CD14-positive monocyte (primary cell): ENCODE data around the gene GNG13. TPM values are rescaled to one million over a fixed set of nuclear protein-coding genes. Genes with fewer than 3 reads are reported as not detected.

Source experiments
- DNase-seq, 3 donors: peaks; one replicate each; pipeline ENCODE4 v3.0.0-alpha.2; 2011 to 2022
- H2AFZ ChIP-seq: 2 replicates; pipeline ENCODE4 v1.6.0; 2012; ENCODE audit warnings: mild to moderate bottlenecking, low read depth, low read length, inconsistent platforms; ENCODE audit not compliant: insufficient read depth, poor library complexity, severe bottlenecking
- H3K27ac ChIP-seq, 2 donors: 1 replicate in 1 of 2; 2 replicates in 1 of 2; pipeline ENCODE4 v1.5.1; 2012 to 2013; ENCODE audit warnings: low read length in 2 of 2, control low read depth in 1 of 2, inconsistent platforms in 1 of 2, low read depth in 1 of 2, mild to moderate bottlenecking in 1 of 2
- H3K27me3 ChIP-seq, 2 donors: one replicate each; pipeline versions ENCODE4 v1.6.0 to v1.6.1; 2011 to 2013; ENCODE audit warnings: low read length in 2 of 2; ENCODE audit not compliant: control insufficient read depth in 2 of 2, insufficient read depth in 2 of 2
- H3K36me3 ChIP-seq, 2 donors: replicated peaks in 1 of 2; 1 replicate in 1 of 2; 2 replicates in 1 of 2; pipeline versions ENCODE4 v1.5.1 to v1.6.1; 2012 to 2013; ENCODE audit warnings: low read length in 2 of 2, control low read depth in 1 of 2, inconsistent platforms in 1 of 2, mild to moderate bottlenecking in 1 of 2; ENCODE audit not compliant: insufficient read depth in 2 of 2, control insufficient read depth in 1 of 2
- H3K4me1 ChIP-seq, 2 donors: 1 replicate in 1 of 2; 2 replicates in 1 of 2; pipeline versions ENCODE4 v1.5.1 to v1.6.1; 2012 to 2013; ENCODE audit warnings: low read length in 2 of 2, control low read depth in 1 of 2, inconsistent platforms in 1 of 2, mild to moderate bottlenecking in 1 of 2, moderate library complexity in 1 of 2; ENCODE audit not compliant: insufficient read depth in 2 of 2, control insufficient read depth in 1 of 2
- H3K4me2 ChIP-seq: replicated peaks from 2 replicates; pipeline ENCODE3; 2012; ENCODE audit warnings: low read length, moderate library complexity, mild to moderate bottlenecking; ENCODE audit not compliant: poor library complexity, severe bottlenecking; ENCODE audit errors: extremely low read depth
- H3K4me3 ChIP-seq, 3 experiments: fragments of 200-600 bp in 1 of 3; sonication (generic) in 1 of 3; replicated peaks in 1 of 3; 1 replicate in 2 of 3; 2 replicates in 1 of 3; pipeline ENCODE4 v1.5.1; 2011 to 2013; ENCODE audit warnings: low read length in 3 of 3, mild to moderate bottlenecking in 3 of 3, control low read depth in 2 of 3, low read depth in 2 of 3, inconsistent platforms in 1 of 3, moderate library complexity in 1 of 3
- H3K79me2 ChIP-seq: 2 replicates; pipeline ENCODE4 v1.6.0; 2012; ENCODE audit warnings: mild to moderate bottlenecking, control low read depth, inconsistent platforms, low read length, moderate library complexity; ENCODE audit not compliant: insufficient read depth
- H3K9ac ChIP-seq: 2 replicates; pipeline ENCODE4 v1.6.0; 2017; ENCODE audit warnings: low read length, mild to moderate bottlenecking; ENCODE audit not compliant: insufficient read depth, poor library complexity, severe bottlenecking
- H3K9me3 ChIP-seq, 2 donors: replicated peaks in 1 of 2; 1 replicate in 1 of 2; 2 replicates in 1 of 2; pipeline versions ENCODE4 v1.5.1 to v1.6.1; 2012 to 2013; ENCODE audit warnings: low read length in 2 of 2, control low read depth in 1 of 2; ENCODE audit not compliant: control insufficient read depth in 1 of 2, insufficient read depth in 1 of 2
- H4K20me1 ChIP-seq: 2 replicates; pipeline ENCODE4 v1.6.0; 2012; ENCODE audit warnings: mild to moderate bottlenecking, low read length, control low read depth, moderate library complexity; ENCODE audit not compliant: insufficient read depth
- H3K27ac Mint-ChIP-seq, 7 donors: one replicate each; pipeline ENCODE4 v1.8.0; 2020; ENCODE audit warnings: mild to moderate bottlenecking in 7 of 7, mixed read lengths in 7 of 7, moderate library complexity in 6 of 7, inconsistent platforms in 2 of 7
- H3K27me3 Mint-ChIP-seq, 3 donors: one replicate each; pipeline ENCODE4 v1.8.0; 2021 to 2022; ENCODE audit warnings: low read depth in 3 of 3, mild to moderate bottlenecking in 3 of 3, mixed read lengths in 3 of 3, moderate library complexity in 3 of 3, inconsistent platforms in 1 of 3
- H3K36me3 Mint-ChIP-seq, 2 donors: one replicate each; pipeline ENCODE4 v1.8.0; 2020; ENCODE audit warnings: mixed read lengths in 2 of 2, inconsistent platforms in 1 of 2, mild to moderate bottlenecking in 1 of 2
- H3K4me1 Mint-ChIP-seq: one replicate; pipeline ENCODE4 v1.8.0; 2020; ENCODE audit warnings: mild to moderate bottlenecking, mixed read lengths
- H3K4me3 Mint-ChIP-seq, 2 donors: one replicate each; pipeline ENCODE4 v1.8.0; 2020; ENCODE audit warnings: mild to moderate bottlenecking in 2 of 2, mixed read lengths in 2 of 2, moderate library complexity in 1 of 2
- H3K9me3 Mint-ChIP-seq, 7 donors: one replicate each; pipeline ENCODE4 v1.8.0; 2020 to 2022; ENCODE audit warnings: mixed read lengths in 7 of 7, mild to moderate bottlenecking in 6 of 7, moderate library complexity in 6 of 7, inconsistent platforms in 2 of 7
- CTCF ChIP-seq: fragments of 200-600 bp; IDR thresholded peaks from one replicate; pipeline ENCODE4 v1.8.0; 2022; ENCODE audit warnings: antibody characterized with exemption, mild to moderate bottlenecking
- WGBS: methylation state at CpG from one replicate; pipeline ENCODE4 v1.1.5; 2013; ENCODE audit warnings: missing lambda C conversion rate; ENCODE audit not compliant: insufficient coverage; 5-methylcytosine and 5-hydroxymethylcytosine counted together
- intact Hi-C, 2 donors: fragments of 100-400 bp; cut with micrococcal nuclease; formaldehyde crosslinking; loops; one replicate each; pipeline versions ENCODE4 v1.15.0 to v1.15.1; 2023
- polyA plus RNA-seq, 3 donors: library from polyadenylated mRNA; depleted of rRNA in 1 of 3; unstranded in 2 of 3; stranded (reverse) in 1 of 3; fragments of 300-500 nt in 2 of 3; fragments of >200 nt in 1 of 3; fragmentation: Illumina TruSeq in 2 of 3; gene quantifications; 1 replicate in 2 of 3; 2 replicates in 1 of 3; pipeline ENCODE4 v1.2.3, GENCODE V29; 2012 to 2021

GNG13 gene
- polyA plus RNA-seq, 3 donors: not detected

GRCh38 chr16:760545-761343, 39.8 kb downstream of the GNG13 start, which contains the start of gene MSLN:
MSLN (plus strand) TSS chr16:760734; CDS start chr16:762681, 1,947 bp downstream.
- H3K27me3 Mint-ChIP-seq: peaks cover 0 to 3% (median 2%) of the 10 kb centered on the region in 3 donors
- TF ChIP-seq CTCF: no peak
- H3K4me3 Mint-ChIP-seq: no peak within 1 kb of the TSS
- intact Hi-C loops: no loop called here
- H3K4me1 Mint-ChIP-seq: peaks cover 17% of the 10 kb centered on the region
- Histone ChIP-seq H3K4me2 (no peak within 1 kb of the TSS), H3K27ac (no peak within 1 kb of the TSS), H4K20me1 (no peaks in the 10 kb centered on the region), H3K36me3 (no peaks in the 10 kb centered on the region), H3K9ac (no peak within 1 kb of the TSS), H3K4me1 (peaks cover 16 to 17% of the 10 kb centered on the region in 2 donors), H3K9me3 (no peaks in the 10 kb centered on the region), H3K79me2 (no peaks in the 10 kb centered on the region), H2AFZ (no peak within 1 kb of the TSS), H3K27me3 (no peaks in the 10 kb centered on the region), H3K4me3 (no peak within 1 kb of the TSS)
- peaks cover 0 to 4% (median 3%) of the 10 kb centered on the region in 7 donors for H3K9me3 Mint-ChIP-seq
- no peak for DNase-seq
- H3K36me3 Mint-ChIP-seq: peaks cover 0 to 2% of the 10 kb centered on the region in 2 donors
- 85% methylated on average over 25 of the region's 37 CpGs for WGBS
- peak within 1 kb of the TSS in 3 of 7 donors; percentile 17 to 58 (median 46) for H3K27ac Mint-ChIP-seq

GRCh38 chr16:760065-760464, 40.5 kb downstream of the GNG13 start:
- Mint-ChIP-seq H3K36me3 (peaks cover 0 to 2% of the 10 kb centered on the region in 2 donors), H3K9me3 (peaks cover 0 to 5% (median 3%) of the 10 kb centered on the region in 7 donors), H3K4me3 (no peak overlapping the region), H3K27ac (peak overlapping the region in 2 of 7 donors; percentile 17 to 58), H3K27me3 (peaks cover 0 to 3% (median 3%) of the 10 kb centered on the region in 3 donors), H3K4me1 (peaks cover 19% of the 10 kb centered on the region)
- no peak overlapping the region for H3K4me2 ChIP-seq
- no peaks in the 10 kb centered on the region for H3K9me3 ChIP-seq
- DNase-seq: no peak
- no peak overlapping the region for H2AFZ ChIP-seq
- no peak overlapping the region for H3K27ac ChIP-seq
- H3K4me1 ChIP-seq: peaks cover 22 to 24% of the 10 kb centered on the region in 2 donors
- intact Hi-C loops: no loop called here
- no peaks in the 10 kb centered on the region for H3K27me3 ChIP-seq
- no peaks in the 10 kb centered on the region for H4K20me1 ChIP-seq
- H3K9ac ChIP-seq: no peak overlapping the region
- 96% methylated on average over 13 of the region's 15 CpGs for WGBS
- no peaks in the 10 kb centered on the region for H3K36me3 ChIP-seq
- no peak overlapping the region for H3K4me3 ChIP-seq
- no peak for TF ChIP-seq CTCF
- H3K79me2 ChIP-seq: no peaks in the 10 kb centered on the region
